GM23338 (cell line): ENCODE measurements around the gene SUGCT.

Source experiments
- EZH2 ChIP-seq: fragments of 200-600 bp; sonication (generic); IDR thresholded peaks from one replicate; pipeline ENCODE4 v1.8.0; 2017; ENCODE audit warnings: antibody characterized with exemption, mild to moderate bottlenecking, low read depth; ENCODE audit not compliant: unreplicated experiment
- EZH2phosphoT487 ChIP-seq: fragments of 200-600 bp; sonication (generic); IDR thresholded peaks from one replicate; pipeline ENCODE4 v1.8.1; 2018; ENCODE audit warnings: antibody characterized with exemption; ENCODE audit not compliant: unreplicated experiment
- TF ChIP-seq, protein P1 (sequence below), 2 experiments: fragments of 200-600 bp in 1 of 2; sonication (generic) in 1 of 2; conservative IDR thresholded peaks; 2 replicates each; pipeline versions ENCODE4 v1.5.1 to v1.6.1; 2016 to 2017; ENCODE audit warnings: antibody characterized with exemption in 2 of 2, low read depth in 2 of 2, mild to moderate bottlenecking in 2 of 2, moderate library complexity in 1 of 2
- TF ChIP-seq, protein P2 (sequence below): IDR thresholded peaks from one replicate; pipeline ENCODE4 v1.6.1; 2018; ENCODE audit warnings: antibody characterized with exemption; ENCODE audit not compliant: unreplicated experiment

DNA sequence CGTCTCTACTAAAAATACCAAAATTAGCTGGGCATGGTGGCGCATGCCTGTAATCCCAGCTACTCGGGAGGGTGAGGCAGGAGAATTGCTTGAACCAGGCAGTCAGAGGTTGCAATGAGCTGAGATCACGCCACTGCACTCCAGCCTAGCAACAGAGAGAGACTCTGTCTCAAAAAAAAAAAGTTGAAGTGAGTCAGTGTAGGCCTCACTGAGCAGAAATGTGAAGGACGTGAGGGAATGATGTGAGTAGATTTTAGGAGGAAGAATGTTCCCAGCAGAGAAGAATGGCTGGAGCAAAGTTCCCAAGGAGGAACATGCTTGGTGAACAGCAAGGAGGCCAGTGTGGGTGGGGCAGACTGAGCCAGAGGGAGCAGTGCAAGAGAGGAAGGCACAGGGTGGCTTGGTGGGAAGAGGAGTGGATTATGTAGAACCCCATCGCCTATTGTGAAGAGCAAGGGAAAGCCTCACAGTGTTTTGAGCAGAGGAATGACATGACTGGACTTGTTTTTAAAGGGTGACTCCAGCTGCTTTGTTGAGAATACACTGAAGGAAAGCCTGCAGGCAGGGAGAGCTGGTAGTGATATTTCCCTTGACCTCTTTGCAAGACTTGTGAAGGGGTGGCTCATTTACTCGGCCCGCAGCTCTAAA lies 708.7 kb downstream of the SUGCT start:
- TF ChIP-seq, protein P1, sequence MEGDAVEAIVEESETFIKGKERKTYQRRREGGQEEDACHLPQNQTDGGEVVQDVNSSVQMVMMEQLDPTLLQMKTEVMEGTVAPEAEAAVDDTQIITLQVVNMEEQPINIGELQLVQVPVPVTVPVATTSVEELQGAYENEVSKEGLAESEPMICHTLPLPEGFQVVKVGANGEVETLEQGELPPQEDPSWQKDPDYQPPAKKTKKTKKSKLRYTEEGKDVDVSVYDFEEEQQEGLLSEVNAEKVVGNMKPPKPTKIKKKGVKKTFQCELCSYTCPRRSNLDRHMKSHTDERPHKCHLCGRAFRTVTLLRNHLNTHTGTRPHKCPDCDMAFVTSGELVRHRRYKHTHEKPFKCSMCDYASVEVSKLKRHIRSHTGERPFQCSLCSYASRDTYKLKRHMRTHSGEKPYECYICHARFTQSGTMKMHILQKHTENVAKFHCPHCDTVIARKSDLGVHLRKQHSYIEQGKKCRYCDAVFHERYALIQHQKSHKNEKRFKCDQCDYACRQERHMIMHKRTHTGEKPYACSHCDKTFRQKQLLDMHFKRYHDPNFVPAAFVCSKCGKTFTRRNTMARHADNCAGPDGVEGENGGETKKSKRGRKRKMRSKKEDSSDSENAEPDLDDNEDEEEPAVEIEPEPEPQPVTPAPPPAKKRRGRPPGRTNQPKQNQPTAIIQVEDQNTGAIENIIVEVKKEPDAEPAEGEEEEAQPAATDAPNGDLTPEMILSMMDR (conservative IDR thresholded peaks at IDR 0.05; ENCODE audit: low read depth in 2 of 2), result no peak
- TF ChIP-seq EZH2 (no peak), EZH2phosphoT487 (no peak)
- TF ChIP-seq, protein P2, sequence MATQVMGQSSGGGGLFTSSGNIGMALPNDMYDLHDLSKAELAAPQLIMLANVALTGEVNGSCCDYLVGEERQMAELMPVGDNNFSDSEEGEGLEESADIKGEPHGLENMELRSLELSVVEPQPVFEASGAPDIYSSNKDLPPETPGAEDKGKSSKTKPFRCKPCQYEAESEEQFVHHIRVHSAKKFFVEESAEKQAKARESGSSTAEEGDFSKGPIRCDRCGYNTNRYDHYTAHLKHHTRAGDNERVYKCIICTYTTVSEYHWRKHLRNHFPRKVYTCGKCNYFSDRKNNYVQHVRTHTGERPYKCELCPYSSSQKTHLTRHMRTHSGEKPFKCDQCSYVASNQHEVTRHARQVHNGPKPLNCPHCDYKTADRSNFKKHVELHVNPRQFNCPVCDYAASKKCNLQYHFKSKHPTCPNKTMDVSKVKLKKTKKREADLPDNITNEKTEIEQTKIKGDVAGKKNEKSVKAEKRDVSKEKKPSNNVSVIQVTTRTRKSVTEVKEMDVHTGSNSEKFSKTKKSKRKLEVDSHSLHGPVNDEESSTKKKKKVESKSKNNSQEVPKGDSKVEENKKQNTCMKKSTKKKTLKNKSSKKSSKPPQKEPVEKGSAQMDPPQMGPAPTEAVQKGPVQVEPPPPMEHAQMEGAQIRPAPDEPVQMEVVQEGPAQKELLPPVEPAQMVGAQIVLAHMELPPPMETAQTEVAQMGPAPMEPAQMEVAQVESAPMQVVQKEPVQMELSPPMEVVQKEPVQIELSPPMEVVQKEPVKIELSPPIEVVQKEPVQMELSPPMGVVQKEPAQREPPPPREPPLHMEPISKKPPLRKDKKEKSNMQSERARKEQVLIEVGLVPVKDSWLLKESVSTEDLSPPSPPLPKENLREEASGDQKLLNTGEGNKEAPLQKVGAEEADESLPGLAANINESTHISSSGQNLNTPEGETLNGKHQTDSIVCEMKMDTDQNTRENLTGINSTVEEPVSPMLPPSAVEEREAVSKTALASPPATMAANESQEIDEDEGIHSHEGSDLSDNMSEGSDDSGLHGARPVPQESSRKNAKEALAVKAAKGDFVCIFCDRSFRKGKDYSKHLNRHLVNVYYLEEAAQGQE, result no peak
